H1 (cell line): ENCODE data around the gene CREG2. TPM values are rescaled to one million over a fixed set of nuclear protein-coding genes. Genes with fewer than 3 reads are reported as not detected.

Experiments
- CTCF ChIA-PET: fragments of 300-600 bp; sonication (Branson Sonifier 250); formaldehyde crosslinking; loops from one replicate; lab custom pipeline; 2021; ENCODE audit not compliant: partially characterized antibody; lab: Charles Lee
- POLR2A ChIA-PET: fragments of 300-600 bp; sonication (Branson Sonifier 250); formaldehyde crosslinking; loops from one replicate; lab custom pipeline; 2021; ENCODE audit warnings: inconsistent platforms; ENCODE audit not compliant: partially characterized antibody; lab: Charles Lee
- DNase-seq, 2 experiments: peaks; one replicate each; pipeline versions ENCODE4 v3.0.0 to v3.0.0-alpha.2; 2010 to 2022; ENCODE audit warnings: low spot score in 2 of 2, low read depth in 1 of 2, mixed read lengths in 1 of 2
- FAIRE-seq: peaks from 2 replicates; lab custom pipeline; 2011; peaks lifted over from hg19 to GRCh38; lab: Jason Lieb, UNC
- H2AFZ ChIP-seq: 2 replicates; pipeline ENCODE4 v1.8.1; 2012; ENCODE audit warnings: low read length, inconsistent platforms
- H2AK5ac ChIP-seq: 2 replicates; pipeline ENCODE4 v1.6.1; 2013; ENCODE audit warnings: low read depth, low read length
- H2BK120ac ChIP-seq: replicated peaks from 2 replicates; pipeline ENCODE3; 2013; ENCODE audit warnings: low read depth, low read length, inconsistent platforms
- H2BK12ac ChIP-seq: 2 replicates; pipeline ENCODE4 v1.6.1; 2013; ENCODE audit warnings: low read depth, low read length
- H2BK15ac ChIP-seq: 2 replicates; pipeline ENCODE4 v1.6.1; 2013; ENCODE audit warnings: low read length
- H2BK20ac ChIP-seq: 2 replicates; pipeline ENCODE4 v1.6.1; 2013; ENCODE audit warnings: low read length
- H2BK5ac ChIP-seq: 2 replicates; pipeline ENCODE4 v1.6.1; 2013; ENCODE audit warnings: low read depth, low read length
- H3K14ac ChIP-seq: 2 replicates; pipeline ENCODE4 v1.6.1; 2013; ENCODE audit warnings: inconsistent platforms; ENCODE audit not compliant: insufficient read length
- H3K18ac ChIP-seq: 2 replicates; pipeline ENCODE4 v1.6.1; 2013; ENCODE audit warnings: low read length; ENCODE audit errors: extremely low read depth
- H3K23ac ChIP-seq: 2 replicates; pipeline ENCODE4 v1.6.1; 2013; ENCODE audit warnings: inconsistent platforms; ENCODE audit not compliant: insufficient read length
- H3K23me2 ChIP-seq: 2 replicates; pipeline ENCODE4 v1.6.1; 2013; ENCODE audit warnings: low read depth, low read length
- H3K27ac ChIP-seq: 2 replicates; pipeline ENCODE4 v1.6.1; 2011; ENCODE audit warnings: low read depth, low read length, inconsistent platforms
- H3K27me3 ChIP-seq, 4 experiments: replicated peaks in 1 of 4; 1 replicate in 1 of 4; 2 replicates in 3 of 4; pipeline versions ENCODE4 v1.6.1 to v1.8.1; 2011 to 2013; ENCODE audit warnings: low read length in 3 of 4, mild to moderate bottlenecking in 3 of 4, inconsistent platforms in 2 of 4, mixed read lengths in 2 of 4, moderate library complexity in 1 of 4; ENCODE audit not compliant: control insufficient read depth in 3 of 4, insufficient read depth in 3 of 4; ENCODE audit errors: extremely low read depth in 1 of 4
- H3K36me3 ChIP-seq, 4 experiments: 2 replicates each; pipeline versions ENCODE4 v1.6.1 to v1.8.1; 2011 to 2013; ENCODE audit warnings: mild to moderate bottlenecking in 4 of 4, low read length in 3 of 4, moderate library complexity in 2 of 4, control low read depth in 1 of 4, inconsistent platforms in 1 of 4; ENCODE audit not compliant: insufficient read depth in 4 of 4, control insufficient read depth in 2 of 4
- H3K4ac ChIP-seq: replicated peaks from 2 replicates; pipeline ENCODE3; 2013; ENCODE audit warnings: low read length, low read depth, mixed read lengths, inconsistent platforms; ENCODE audit not compliant: insufficient read length
- H3K4me1 ChIP-seq, 4 experiments: replicated peaks in 1 of 4; 1 replicate in 1 of 4; 2 replicates in 3 of 4; pipeline versions ENCODE4 v1.6.1 to v1.8.1; 2011 to 2013; ENCODE audit warnings: low read length in 3 of 4, inconsistent platforms in 2 of 4, mixed read lengths in 1 of 4; ENCODE audit not compliant: insufficient read depth in 4 of 4, control insufficient read depth in 3 of 4
- H3K4me2 ChIP-seq, 2 experiments: 2 replicates each; pipeline versions ENCODE4 v1.6.1 to v1.8.1; 2011 to 2013; ENCODE audit warnings: low read depth in 2 of 2, low read length in 2 of 2, control low read depth in 1 of 2, inconsistent platforms in 1 of 2, mild to moderate bottlenecking in 1 of 2; ENCODE audit not compliant: insufficient read depth in 1 of 2
- H3K4me3 ChIP-seq, 4 experiments: fragments of 200-600, 300-600 bp in 1 of 4; sonication (generic), shearing (Covaris generic), sonication (Bioruptor Twin) in 1 of 4; 2 replicates each; pipeline versions ENCODE4 v1.5.1 to v1.8.1; 2011 to 2016; ENCODE audit warnings: low read length in 4 of 4, low read depth in 3 of 4, control low read depth in 2 of 4, inconsistent platforms in 2 of 4, mild to moderate bottlenecking in 2 of 4, mixed read lengths in 1 of 4, moderate library complexity in 1 of 4; ENCODE audit not compliant: insufficient read depth in 2 of 4; ENCODE audit errors: extremely low read depth in 1 of 4
- H3K56ac ChIP-seq: replicated peaks from 2 replicates; pipeline ENCODE3; 2013; ENCODE audit warnings: low read depth, mild to moderate bottlenecking, mixed read lengths, low read length, inconsistent platforms; ENCODE audit not compliant: insufficient read length
- H3K79me1 ChIP-seq: 2 replicates; pipeline ENCODE4 v1.6.1; 2013; ENCODE audit warnings: low read depth, low read length, control low read depth
- H3K79me2 ChIP-seq, 2 experiments: 2 replicates each; pipeline versions ENCODE4 v1.6.1 to v1.8.1; 2012 to 2013; ENCODE audit warnings: low read length in 2 of 2, mild to moderate bottlenecking in 2 of 2, inconsistent platforms in 1 of 2; ENCODE audit not compliant: insufficient read depth in 2 of 2, control insufficient read depth in 1 of 2
- H3K9ac ChIP-seq, 4 experiments: replicated peaks in 1 of 4; 1 replicate in 1 of 4; 2 replicates in 3 of 4; pipeline versions ENCODE4 v1.6.1 to v1.8.1; 2011 to 2013; ENCODE audit warnings: low read depth in 3 of 4, low read length in 3 of 4, control low read depth in 2 of 4, mild to moderate bottlenecking in 2 of 4, moderate library complexity in 2 of 4, inconsistent platforms in 1 of 4; ENCODE audit errors: extremely low read depth in 1 of 4
- H3K9me3 ChIP-seq, 2 experiments: 2 replicates each; pipeline versions ENCODE4 v1.6.1 to v1.8.1; 2012 to 2013; ENCODE audit warnings: mild to moderate bottlenecking in 2 of 2, moderate library complexity in 2 of 2, control low read depth in 1 of 2, inconsistent platforms in 1 of 2, low read depth in 1 of 2, low read length in 1 of 2, mixed read lengths in 1 of 2; ENCODE audit not compliant: insufficient read depth in 2 of 2
- H4K20me1 ChIP-seq, 2 experiments: replicated peaks in 1 of 2; 2 replicates each; pipeline versions ENCODE3 to v1.8.1; 2011 to 2013; ENCODE audit warnings: inconsistent platforms in 2 of 2, low read length in 2 of 2, mild to moderate bottlenecking in 1 of 2; ENCODE audit not compliant: insufficient read depth in 2 of 2, control insufficient read depth in 1 of 2
- H4K5ac ChIP-seq: 2 replicates; pipeline ENCODE4 v1.6.1; 2013; ENCODE audit warnings: low read length, low read depth, mixed read lengths, inconsistent platforms; ENCODE audit not compliant: insufficient read length
- H4K8ac ChIP-seq: 2 replicates; pipeline ENCODE4 v1.8.0; 2013; ENCODE audit warnings: mild to moderate bottlenecking, moderate library complexity, low read length, inconsistent platforms; ENCODE audit not compliant: insufficient read depth; ENCODE audit errors: extremely low read depth
- H4K91ac ChIP-seq: replicated peaks from 2 replicates; pipeline ENCODE3; 2013; ENCODE audit warnings: low read length, mixed read lengths, inconsistent platforms; ENCODE audit not compliant: insufficient read length
- CEBPB ChIP-seq: IDR thresholded peaks from 2 replicates; pipeline ENCODE4 v1.6.1; 2012; ENCODE audit warnings: low read depth, low read length
- EZH2 ChIP-seq: fragments of 200-600 bp; sonication (generic); IDR thresholded peaks from 2 replicates; pipeline ENCODE4 v1.7.1; 2012; ENCODE audit warnings: low read depth, mild to moderate bottlenecking, moderate library complexity, low read length, inconsistent platforms; ENCODE audit not compliant: severe bottlenecking
- KDM1A ChIP-seq: fragments of 200-600, 300-600 bp; sonication (generic); IDR thresholded peaks from 2 replicates; pipeline ENCODE4 v1.7.1; 2016; ENCODE audit warnings: mild to moderate bottlenecking, low read length, borderline replicate concordance
- MAX ChIP-seq: IDR thresholded peaks from 2 replicates; pipeline ENCODE4 v1.6.1; 2012; ENCODE audit warnings: inconsistent platforms
- RAD21 ChIP-seq, 2 experiments: IDR thresholded peaks in 1 of 2; conservative IDR thresholded peaks in 1 of 2; 2 replicates each; pipeline ENCODE4 v1.6.1; 2011; ENCODE audit warnings: low read depth in 2 of 2, low read length in 2 of 2, improper control_type of control experiment in 1 of 2, inconsistent platforms in 1 of 2, mild to moderate bottlenecking in 1 of 2, moderate library complexity in 1 of 2
- RNF2 ChIP-seq: fragments of 200-900, 300-1000 bp; sonication (generic); IDR thresholded peaks from 2 replicates; pipeline ENCODE4 v1.7.1; 2016; ENCODE audit warnings: borderline replicate concordance, low read depth, mild to moderate bottlenecking, antibody characterized with exemption, low read length; ENCODE audit not compliant: poor library complexity, severe bottlenecking; ENCODE audit errors: missing control alignments
- RXRA ChIP-seq: IDR thresholded peaks from 2 replicates; pipeline ENCODE4 v1.6.1; 2011; ENCODE audit warnings: low read depth, mild to moderate bottlenecking, low read length, moderate library complexity; ENCODE audit not compliant: insufficient read depth
- TEAD4 ChIP-seq: IDR thresholded peaks from 2 replicates; pipeline ENCODE4 v1.6.1; 2012; ENCODE audit warnings: low read depth, low read length, inconsistent platforms, mixed read lengths
- ZNF274 ChIP-seq: IDR thresholded peaks from 2 replicates; pipeline ENCODE4 v1.7.0; 2012; ENCODE audit warnings: low read length, borderline replicate concordance; ENCODE audit errors: extremely low read depth
- WGBS, 2 experiments: shearing (Covaris generic) in 1 of 2; methylation state at CpG; one replicate each; pipeline versions ENCODE4 v1.1.6 to v1.1.7; 2013 to 2015; ENCODE audit warnings: low lambda C conversion rate in 2 of 2, mixed read lengths in 2 of 2, inconsistent platforms in 1 of 2, low coverage in 1 of 2, missing lambda C conversion rate in 1 of 2; ENCODE audit not compliant: insufficient replicate concordance in 2 of 2, insufficient coverage in 1 of 2, insufficient read length in 1 of 2; ENCODE audit errors: extremely low coverage in 1 of 2, missing lambda C conversion rate in 1 of 2; 5-methylcytosine and 5-hydroxymethylcytosine counted together
- polyA plus RNA-seq, 7 experiments: library from polyadenylated mRNA; depleted of rRNA in 3 of 7; stranded (reverse) in 5 of 7; unstranded in 2 of 7; fragments of >200 nt in 5 of 7; fragments of 200-250 nt in 2 of 7; gene quantifications; 1 replicate in 5 of 7; 2 replicates in 1 of 7; 4 replicates in 1 of 7; pipeline versions ENCODE4 v1.2.1 to v1.2.3, GENCODE V29; 2011 to 2013; ENCODE audit warnings: missing spikeins in 2 of 7, mixed read lengths in 2 of 7
- total RNA-seq: library from RNA; stranded (reverse); fragmentation: NEBNext Ultra II Directional; extraction: Animal tissue kit (Norgen Biotek cat#: 25700); gene quantifications from 2 replicates; pipeline ENCODE4 v1.2.1, GENCODE V29; 2021
- TF ChIP-seq, protein P1 (sequence below): IDR thresholded peaks from 2 replicates; pipeline ENCODE4 v1.6.1; 2011; ENCODE audit warnings: low read length, improper control_type of control experiment

CREG2 gene
- total and polyA plus RNA-seq, 2 of the 8 experiments (the other 6 are each of a cell fraction or from before 2014, with no cell fraction given) = 2.0 to 2.2 TPM

GRCh38 chr2:101399021-101399799, 11.9 kb upstream of the CREG2 start:
- Histone ChIP-seq H3K27me3 (no peaks in the 10 kb centered on the region), H3K79me1 (no peaks in the 10 kb centered on the region), H3K36me3 (no peaks in the 10 kb centered on the region), H4K20me1 (no peaks in the 10 kb centered on the region), H3K56ac (no peak overlapping the region), H3K4me3 (no peak overlapping the region), H3K23me2 (no peaks in the 10 kb centered on the region), H3K4me1 (peaks cover 1 to 7% (median 3%) of the 10 kb centered on the region in 4 experiments; a peak in 4 of 7 replicates), H3K23ac (no peak overlapping the region), H2BK5ac (no peak overlapping the region), H4K8ac (no peak overlapping the region), H3K14ac (no peak overlapping the region), H3K27ac (no peak overlapping the region), H3K9me3 (no peaks in the 10 kb centered on the region), H2BK15ac (no peak overlapping the region), H3K9ac (no peak overlapping the region), H2AFZ (no peak overlapping the region), H4K5ac (no peak overlapping the region), H4K91ac (no peak overlapping the region), H2BK120ac (no peak overlapping the region), H2BK20ac (no peak overlapping the region), H3K79me2 (no peaks in the 10 kb centered on the region), H2AK5ac (no peak overlapping the region), H3K18ac (no peak overlapping the region), H3K4ac (no peak overlapping the region), H2BK12ac (no peak overlapping the region), H3K4me2 (no peak overlapping the region)
- DNase-seq = no peak
- ChIA-PET CTCF (interaction anchor here (0.6 to 5.4 kb wide), 4 partner anchors 10 to 237 kb away, joined by 3 to 32 read pairs (median 8); partner anchors contain the start of gene CREG2), POLR2A (no interaction called here)
- 91% methylated on average over 11 of the region's 11 CpGs; no CpG with 5 or more reads in 1 of the 2 experiments for WGBS, 2 experiments
- no peak for FAIRE-seq
- TF ChIP-seq TEAD4 (no peak), MAX (no peak), ZNF274 (no peak), KDM1A (no peak), CEBPB (no peak), RAD21 (IDR thresholded peaks at IDR 0.05 in 1 of 2, conservative IDR thresholded peaks at IDR 0.05 in 1 of 2; ENCODE audit: low read depth in 2 of 2, low read length in 2 of 2) (no peak), RXRA (no peak), RNF2 (no peak), EZH2 (no peak)
- TF ChIP-seq, protein P1, sequence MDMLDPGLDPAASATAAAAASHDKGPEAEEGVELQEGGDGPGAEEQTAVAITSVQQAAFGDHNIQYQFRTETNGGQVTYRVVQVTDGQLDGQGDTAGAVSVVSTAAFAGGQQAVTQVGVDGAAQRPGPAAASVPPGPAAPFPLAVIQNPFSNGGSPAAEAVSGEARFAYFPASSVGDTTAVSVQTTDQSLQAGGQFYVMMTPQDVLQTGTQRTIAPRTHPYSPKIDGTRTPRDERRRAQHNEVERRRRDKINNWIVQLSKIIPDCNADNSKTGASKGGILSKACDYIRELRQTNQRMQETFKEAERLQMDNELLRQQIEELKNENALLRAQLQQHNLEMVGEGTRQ = no peak
